Mammary epithelial cell (primary cell): ENCODE results near the gene GMEB2.

ENCODE experiments used
- CTCF ChIP-seq, 2 donors: IDR thresholded peaks in 1 of 2; conservative IDR thresholded peaks in 1 of 2; 2 replicates each; pipeline ENCODE4 v1.5.1; 2011 to 2012; ENCODE audit warnings: inconsistent platforms in 2 of 2, low read length in 2 of 2, mild to moderate bottlenecking in 2 of 2, control low read depth in 1 of 2, low read depth in 1 of 2; ENCODE audit not compliant: insufficient read depth in 1 of 2; ENCODE audit errors: extremely low read depth in 1 of 2
- EZH2 ChIP-seq: IDR thresholded peaks from 2 replicates; pipeline ENCODE4 v1.6.1; 2012; ENCODE audit warnings: low read length, inconsistent platforms, borderline replicate concordance

- TF ChIP-seq CTCF (conservative IDR thresholded peaks at IDR 0.05 in 1 of 2, IDR thresholded peaks at IDR 0.05 in 1 of 2; ENCODE audit: extremely low read depth in 1 of 2, insufficient read depth in 1 of 2, low read depth in 1 of 2, low read length in 2 of 2) (no peak), EZH2 (no peak)
Measured at GRCh38 chr20:63564036-63564810, 62.7 kb downstream of the GMEB2 start.
